Measurements from ENCODE around the gene ANKMY1. TPM values are rescaled to one million over a fixed set of nuclear protein-coding genes. Genes with fewer than 3 reads are reported as not detected.

The ANKMY1 gene
- total and polyA plus RNA-seq, 2 of the 13 experiments (the other 11 are each of a cell fraction or from before 2014, with no cell fraction given), result 11.7 to 18.8 TPM

DNA sequence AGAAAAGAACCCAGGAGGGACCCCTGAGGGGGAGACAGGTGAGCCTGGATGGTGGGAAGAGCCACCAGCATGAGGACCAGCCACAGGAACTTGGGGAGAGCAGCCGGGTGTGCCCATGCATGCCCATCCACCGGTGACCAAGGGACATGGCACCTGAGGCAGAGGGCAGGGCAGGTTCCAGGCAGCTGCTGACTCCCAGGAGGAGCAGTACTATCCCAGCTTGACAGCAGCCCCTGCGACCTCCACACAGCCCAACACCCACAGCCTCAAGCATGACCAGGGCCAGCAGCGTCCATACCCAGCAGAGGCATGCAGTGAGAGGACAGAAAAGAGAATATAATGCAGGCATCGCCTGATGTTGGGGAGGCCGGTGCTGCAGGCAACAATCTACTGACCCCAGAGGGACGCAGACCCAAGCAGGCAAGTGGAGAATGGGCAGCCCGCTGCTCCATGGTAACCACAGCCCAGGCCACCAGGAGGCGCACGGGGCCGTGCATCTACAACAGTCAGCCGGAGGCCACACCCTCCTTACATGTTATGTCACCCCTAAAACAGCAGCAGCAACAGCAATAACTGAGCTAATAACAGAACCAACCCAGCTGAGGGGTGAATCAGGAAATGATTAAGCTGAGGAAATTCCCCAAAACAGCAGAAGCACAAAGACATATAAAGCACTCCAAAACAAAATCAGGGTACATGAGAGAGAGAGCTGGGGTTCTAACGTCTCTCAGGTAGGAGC, 44.1 kb downstream of the ANKMY1 start:
- no peaks in the 10 kb centered on the region for H3K79me2 ChIP-seq (ENCODE audit: insufficient read depth, low read length)
- H3K36me3 ChIP-seq (replicated peaks in 1 of 2; ENCODE audit: control insufficient read depth in 1 of 2, insufficient read depth in 2 of 2, low read length in 2 of 2), result peaks cover 6 to 10% of the 10 kb centered on the region in 2 experiments; a peak in 3 of 5 replicates
- no peak overlapping the region for H3K4me3 ChIP-seq (replicated peaks in 1 of 3; ENCODE audit: insufficient read depth in 1 of 3, low read depth in 2 of 3, low read length in 3 of 3)
- FAIRE-seq, result peak; percentile 88
- no peaks in the 10 kb centered on the region for H3K4me1 ChIP-seq (ENCODE audit: insufficient read depth, low read length)
- no TSS peak for BruUV-seq (replicated peaks)
- DNase-seq (ENCODE audit: low spot score), result peak; percentile 72
- no peak overlapping the region for H3K27ac ChIP-seq (ENCODE audit: extremely low read length, insufficient read depth, low read length)
- no peak overlapping the region for H2AFZ ChIP-seq (ENCODE audit: low read length)
- ChIA-PET CTCF (ENCODE audit: low intra/inter-chr PET ratio, low total read pairs) (interaction anchor here (0.8 to 1.6 kb wide), 3 partner anchors 54 to 247 kb away, joined by 3 to 5 read pairs (median 4); partner anchors contain the start of gene RNPEPL1), POLR2A (interaction anchor here (0.8 to 1.5 kb wide), 3 partner anchors 47 to 73 kb away, joined by 3 to 6 read pairs (median 4); partner anchors contain the start of genes CAPN10 and DUSP28)
- 40% methylated on average over 11 of the region's 13 CpGs for WGBS (ENCODE audit: low lambda C conversion rate)
- H3K27me3 ChIP-seq (ENCODE audit: control insufficient read depth in 1 of 2, insufficient read depth in 2 of 2, low read length in 2 of 2), result no peaks in the 10 kb centered on the region
- in situ Hi-C loops (cut with HindIII; ENCODE audit: extremely low pct_ligation_motif_present, low pct_unique_long_range_greater_than_20kb) (no loop called here), intact Hi-C loops (cut with micrococcal nuclease; ENCODE audit: unreplicated experiment) (loop anchor here (1.0 to 10.0 kb wide), 2 partner anchors 131 to 327 kb away; no protein-coding TSS in a partner anchor)
- H3K9ac ChIP-seq (ENCODE audit: insufficient read depth, low read depth, low read length), result no peak overlapping the region
- H3K4me2 ChIP-seq (ENCODE audit: low read depth, low read length), result no peak overlapping the region
- H3K9me3 ChIP-seq (ENCODE audit: low read length), result no peaks in the 10 kb centered on the region
- no peaks in the 10 kb centered on the region; the same call in 1 of the 2 replicates for H4K20me1 ChIP-seq (ENCODE audit: insufficient read depth, low read length)
- ATAC-seq, result peak; percentile 96
- TF ChIP-seq, protein P1, sequence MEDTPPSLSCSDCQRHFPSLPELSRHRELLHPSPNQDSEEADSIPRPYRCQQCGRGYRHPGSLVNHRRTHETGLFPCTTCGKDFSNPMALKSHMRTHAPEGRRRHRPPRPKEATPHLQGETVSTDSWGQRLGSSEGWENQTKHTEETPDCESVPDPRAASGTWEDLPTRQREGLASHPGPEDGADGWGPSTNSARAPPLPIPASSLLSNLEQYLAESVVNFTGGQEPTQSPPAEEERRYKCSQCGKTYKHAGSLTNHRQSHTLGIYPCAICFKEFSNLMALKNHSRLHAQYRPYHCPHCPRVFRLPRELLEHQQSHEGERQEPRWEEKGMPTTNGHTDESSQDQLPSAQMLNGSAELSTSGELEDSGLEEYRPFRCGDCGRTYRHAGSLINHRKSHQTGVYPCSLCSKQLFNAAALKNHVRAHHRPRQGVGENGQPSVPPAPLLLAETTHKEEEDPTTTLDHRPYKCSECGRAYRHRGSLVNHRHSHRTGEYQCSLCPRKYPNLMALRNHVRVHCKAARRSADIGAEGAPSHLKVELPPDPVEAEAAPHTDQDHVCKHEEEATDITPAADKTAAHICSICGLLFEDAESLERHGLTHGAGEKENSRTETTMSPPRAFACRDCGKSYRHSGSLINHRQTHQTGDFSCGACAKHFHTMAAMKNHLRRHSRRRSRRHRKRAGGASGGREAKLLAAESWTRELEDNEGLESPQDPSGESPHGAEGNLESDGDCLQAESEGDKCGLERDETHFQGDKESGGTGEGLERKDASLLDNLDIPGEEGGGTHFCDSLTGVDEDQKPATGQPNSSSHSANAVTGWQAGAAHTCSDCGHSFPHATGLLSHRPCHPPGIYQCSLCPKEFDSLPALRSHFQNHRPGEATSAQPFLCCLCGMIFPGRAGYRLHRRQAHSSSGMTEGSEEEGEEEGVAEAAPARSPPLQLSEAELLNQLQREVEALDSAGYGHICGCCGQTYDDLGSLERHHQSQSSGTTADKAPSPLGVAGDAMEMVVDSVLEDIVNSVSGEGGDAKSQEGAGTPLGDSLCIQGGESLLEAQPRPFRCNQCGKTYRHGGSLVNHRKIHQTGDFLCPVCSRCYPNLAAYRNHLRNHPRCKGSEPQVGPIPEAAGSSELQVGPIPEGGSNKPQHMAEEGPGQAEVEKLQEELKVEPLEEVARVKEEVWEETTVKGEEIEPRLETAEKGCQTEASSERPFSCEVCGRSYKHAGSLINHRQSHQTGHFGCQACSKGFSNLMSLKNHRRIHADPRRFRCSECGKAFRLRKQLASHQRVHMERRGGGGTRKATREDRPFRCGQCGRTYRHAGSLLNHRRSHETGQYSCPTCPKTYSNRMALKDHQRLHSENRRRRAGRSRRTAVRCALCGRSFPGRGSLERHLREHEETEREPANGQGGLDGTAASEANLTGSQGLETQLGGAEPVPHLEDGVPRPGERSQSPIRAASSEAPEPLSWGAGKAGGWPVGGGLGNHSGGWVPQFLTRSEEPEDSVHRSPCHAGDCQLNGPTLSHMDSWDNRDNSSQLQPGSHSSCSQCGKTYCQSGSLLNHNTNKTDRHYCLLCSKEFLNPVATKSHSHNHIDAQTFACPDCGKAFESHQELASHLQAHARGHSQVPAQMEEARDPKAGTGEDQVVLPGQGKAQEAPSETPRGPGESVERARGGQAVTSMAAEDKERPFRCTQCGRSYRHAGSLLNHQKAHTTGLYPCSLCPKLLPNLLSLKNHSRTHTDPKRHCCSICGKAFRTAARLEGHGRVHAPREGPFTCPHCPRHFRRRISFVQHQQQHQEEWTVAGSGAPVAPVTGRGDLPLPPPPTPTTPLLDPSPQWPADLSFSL (CRISPR knock-in tag; IDR thresholded peaks at IDR 0.05), result no peak
- TF ChIP-seq NRL (CRISPR knock-in tag; IDR thresholded peaks at IDR 0.05; ENCODE audit: borderline replicate concordance), result 0 out of 2 replicates have a peak, but pooled peaks have one; percentile 25
- TF ChIP-seq ZFYVE20 (CRISPR knock-in tag; IDR thresholded peaks at IDR 0.05; ENCODE audit: borderline replicate concordance, low read depth), result no peak
- TF ChIP-seq, protein P2, sequence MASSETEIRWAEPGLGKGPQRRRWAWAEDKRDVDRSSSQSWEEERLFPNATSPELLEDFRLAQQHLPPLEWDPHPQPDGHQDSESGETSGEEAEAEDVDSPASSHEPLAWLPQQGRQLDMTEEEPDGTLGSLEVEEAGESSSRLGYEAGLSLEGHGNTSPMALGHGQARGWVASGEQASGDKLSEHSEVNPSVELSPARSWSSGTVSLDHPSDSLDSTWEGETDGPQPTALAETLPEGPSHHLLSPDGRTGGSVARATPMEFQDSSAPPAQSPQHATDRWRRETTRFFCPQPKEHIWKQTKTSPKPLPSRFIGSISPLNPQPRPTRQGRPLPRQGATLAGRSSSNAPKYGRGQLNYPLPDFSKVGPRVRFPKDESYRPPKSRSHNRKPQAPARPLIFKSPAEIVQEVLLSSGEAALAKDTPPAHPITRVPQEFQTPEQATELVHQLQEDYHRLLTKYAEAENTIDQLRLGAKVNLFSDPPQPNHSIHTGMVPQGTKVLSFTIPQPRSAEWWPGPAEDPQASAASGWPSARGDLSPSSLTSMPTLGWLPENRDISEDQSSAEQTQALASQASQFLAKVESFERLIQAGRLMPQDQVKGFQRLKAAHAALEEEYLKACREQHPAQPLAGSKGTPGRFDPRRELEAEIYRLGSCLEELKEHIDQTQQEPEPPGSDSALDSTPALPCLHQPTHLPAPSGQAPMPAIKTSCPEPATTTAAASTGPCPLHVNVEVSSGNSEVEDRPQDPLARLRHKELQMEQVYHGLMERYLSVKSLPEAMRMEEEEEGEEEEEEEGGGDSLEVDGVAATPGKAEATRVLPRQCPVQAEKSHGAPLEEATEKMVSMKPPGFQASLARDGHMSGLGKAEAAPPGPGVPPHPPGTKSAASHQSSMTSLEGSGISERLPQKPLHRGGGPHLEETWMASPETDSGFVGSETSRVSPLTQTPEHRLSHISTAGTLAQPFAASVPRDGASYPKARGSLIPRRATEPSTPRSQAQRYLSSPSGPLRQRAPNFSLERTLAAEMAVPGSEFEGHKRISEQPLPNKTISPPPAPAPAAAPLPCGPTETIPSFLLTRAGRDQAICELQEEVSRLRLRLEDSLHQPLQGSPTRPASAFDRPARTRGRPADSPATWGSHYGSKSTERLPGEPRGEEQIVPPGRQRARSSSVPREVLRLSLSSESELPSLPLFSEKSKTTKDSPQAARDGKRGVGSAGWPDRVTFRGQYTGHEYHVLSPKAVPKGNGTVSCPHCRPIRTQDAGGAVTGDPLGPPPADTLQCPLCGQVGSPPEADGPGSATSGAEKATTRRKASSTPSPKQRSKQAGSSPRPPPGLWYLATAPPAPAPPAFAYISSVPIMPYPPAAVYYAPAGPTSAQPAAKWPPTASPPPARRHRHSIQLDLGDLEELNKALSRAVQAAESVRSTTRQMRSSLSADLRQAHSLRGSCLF (CRISPR knock-in tag; IDR thresholded peaks at IDR 0.05; ENCODE audit: borderline replicate concordance), result no peak
- TF ChIP-seq, protein P3, sequence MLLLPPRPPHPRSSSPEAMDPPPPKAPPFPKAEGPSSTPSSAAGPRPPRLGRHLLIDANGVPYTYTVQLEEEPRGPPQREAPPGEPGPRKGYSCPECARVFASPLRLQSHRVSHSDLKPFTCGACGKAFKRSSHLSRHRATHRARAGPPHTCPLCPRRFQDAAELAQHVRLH (CRISPR knock-in tag; IDR thresholded peaks at IDR 0.05; ENCODE audit: borderline replicate concordance, low read depth), result peak; percentile 37; the same call in 1 of the 2 replicates
- peak; percentile 67 for TF ChIP-seq JARID2 (CRISPR knock-in tag; IDR thresholded peaks at IDR 0.05; ENCODE audit: insufficient replicate concordance)
- TF ChIP-seq, protein P4, sequence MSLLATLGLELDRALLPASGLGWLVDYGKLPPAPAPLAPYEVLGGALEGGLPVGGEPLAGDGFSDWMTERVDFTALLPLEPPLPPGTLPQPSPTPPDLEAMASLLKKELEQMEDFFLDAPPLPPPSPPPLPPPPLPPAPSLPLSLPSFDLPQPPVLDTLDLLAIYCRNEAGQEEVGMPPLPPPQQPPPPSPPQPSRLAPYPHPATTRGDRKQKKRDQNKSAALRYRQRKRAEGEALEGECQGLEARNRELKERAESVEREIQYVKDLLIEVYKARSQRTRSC (CRISPR knock-in tag; IDR thresholded peaks at IDR 0.05; ENCODE audit: low read depth), result no peak
- TF ChIP-seq KDM5B (CRISPR knock-in tag; IDR thresholded peaks at IDR 0.05; ENCODE audit: borderline replicate concordance), result peak; percentile 46; the same call in 1 of the 2 replicates

All from HepG2 (cell line).